RKO (cell line): ENCODE measurements around the gene RNF213.
A peak's percentile ranks its signal among the peaks of the same experiment; 100 is the strongest.

Source experiments
- DNase-seq: peaks from one replicate; pipeline ENCODE4 v3.0.0-alpha.2; 2016; ENCODE audit warnings: low spot score

RNF213 gene

DNA sequence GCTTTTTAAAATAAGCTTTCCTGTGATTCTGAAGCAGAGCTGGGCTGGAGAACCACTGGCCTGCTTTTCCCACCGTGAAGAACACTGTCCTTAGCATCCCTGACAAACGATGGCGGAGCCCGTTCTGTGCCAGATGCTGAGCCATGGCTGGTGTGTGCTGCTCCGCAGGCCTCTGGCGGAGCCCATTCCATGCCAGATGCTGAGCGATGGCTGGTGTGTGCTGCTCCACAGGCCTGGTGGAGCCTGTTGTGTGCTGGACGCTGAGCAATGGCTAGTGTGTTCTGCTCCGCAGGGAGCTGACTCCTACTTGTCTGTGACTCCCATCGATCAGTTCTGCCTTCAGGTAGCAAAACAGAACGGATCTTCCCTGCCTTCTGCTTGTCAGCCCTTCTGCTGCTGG, 158.6 kb downstream of the RNF213 start:
- peak; percentile 25 for DNase-seq

- no peak for DNase-seq
These were observed 160.9 kb downstream of the RNF213 start for GRCh38 chr17:80421381-80422090.

- no peak for DNase-seq
These were observed 161.6 kb downstream of the RNF213 start for GRCh38 chr17:80422276-80422675.

DNA sequence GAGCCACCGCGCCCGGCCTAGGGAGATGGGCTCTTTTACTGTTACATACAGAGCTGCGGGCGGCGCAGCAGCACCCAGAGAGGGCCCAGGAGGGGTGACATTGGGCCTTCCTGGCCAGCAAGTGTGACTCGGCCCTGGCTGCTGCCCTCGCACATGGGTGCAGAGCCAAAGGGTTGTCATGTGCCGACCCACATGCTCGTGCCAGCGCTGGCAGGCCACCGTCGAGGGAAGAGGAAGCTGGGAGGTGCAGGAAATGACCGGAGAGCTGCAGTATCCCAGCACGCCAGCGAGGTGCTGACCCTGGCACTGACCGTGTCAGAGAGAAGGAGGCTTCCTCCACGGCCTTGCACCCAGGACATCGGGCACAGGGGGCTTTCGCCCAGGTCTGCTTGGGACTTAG, 162.3 kb downstream of the RNF213 start:
- no peak for DNase-seq

DNA sequence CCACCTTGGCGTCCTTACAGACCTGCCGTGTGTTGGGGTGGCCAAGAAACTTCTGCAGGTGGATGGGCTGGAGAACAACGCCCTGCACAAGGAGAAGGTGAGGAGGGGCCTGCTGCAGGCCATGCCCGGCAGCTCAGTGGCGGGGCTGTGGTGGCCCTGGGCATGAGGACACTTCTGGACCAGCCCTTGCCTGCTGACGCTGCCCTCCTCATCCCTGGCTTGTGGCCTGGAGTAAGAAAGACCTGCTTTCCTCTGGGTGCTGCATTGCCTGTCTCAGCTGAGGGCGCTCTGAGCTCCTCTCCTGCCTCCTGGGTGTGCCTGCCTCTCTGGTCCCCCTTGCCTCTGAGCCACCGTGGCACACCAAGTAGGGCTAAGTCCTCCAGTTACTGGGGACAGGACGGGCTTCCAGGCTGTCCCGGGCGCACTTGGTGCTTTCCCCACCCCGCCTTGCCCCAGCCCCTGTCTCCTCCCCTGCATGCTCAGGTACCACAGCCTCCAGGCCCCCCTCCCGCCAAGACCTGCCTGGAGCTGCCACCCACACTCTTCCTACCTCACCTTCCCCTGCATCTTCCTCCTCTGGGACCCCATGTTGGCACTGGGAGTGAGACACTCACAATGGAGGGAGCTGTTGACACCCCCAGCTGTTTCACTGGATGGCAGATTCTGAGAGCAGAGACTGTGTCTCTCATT, 163.0 kb downstream of the RNF213 start:
- no peak for DNase-seq

DNA sequence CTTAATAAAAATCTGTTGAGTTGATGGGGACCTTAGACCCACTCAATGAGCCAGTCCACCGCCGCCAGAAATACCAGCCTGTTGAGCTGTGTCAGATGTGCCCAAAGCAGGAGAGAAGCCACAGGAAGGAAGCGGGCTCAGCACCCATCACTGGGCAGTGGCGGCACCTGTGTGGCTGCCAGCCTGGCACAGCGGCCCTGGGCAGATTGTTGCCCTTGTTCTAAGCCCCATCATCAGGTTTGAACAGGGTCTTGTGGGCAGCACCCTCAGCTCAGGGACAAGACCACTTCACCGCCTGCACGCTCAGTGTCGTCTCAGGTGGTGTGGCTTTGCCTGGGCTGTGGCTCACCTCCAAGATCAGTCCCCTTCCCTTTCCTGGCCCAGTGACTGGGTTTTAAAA, 163.6 kb downstream of the RNF213 start:
- no peak for DNase-seq

GRCh38 chr17:80424878-80425765, 164.5 kb downstream of the RNF213 start:
- no peak for DNase-seq

DNA sequence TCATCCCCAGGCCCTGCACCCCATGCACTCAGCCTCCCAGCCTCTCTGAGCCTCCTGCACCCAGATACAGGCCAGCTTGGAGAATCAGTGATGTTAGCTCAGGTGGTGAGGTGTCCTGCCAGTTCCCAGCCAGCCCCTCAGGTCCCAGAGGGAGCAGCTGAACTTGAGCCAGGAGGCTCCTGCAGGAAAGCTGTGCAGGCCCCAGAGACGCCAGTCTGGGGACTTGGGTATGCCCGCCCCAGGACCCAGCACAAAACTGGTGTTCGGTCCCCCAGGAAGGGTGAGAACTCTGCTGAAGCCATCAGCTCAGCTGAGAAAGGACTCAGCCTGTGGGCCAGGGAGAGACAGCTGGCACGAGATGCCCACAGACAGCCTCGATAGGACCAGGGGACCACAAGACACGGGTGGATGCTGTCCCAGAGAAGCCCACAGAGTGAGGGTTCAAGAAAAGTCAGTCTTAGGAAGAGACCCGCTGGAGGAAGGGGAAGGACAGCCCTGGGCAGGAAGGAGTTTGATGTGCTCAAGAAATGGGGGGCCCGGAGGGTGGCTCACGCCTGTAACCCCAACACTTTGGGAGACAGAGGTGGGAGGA, 165.3 kb downstream of the RNF213 start:
- no peak for DNase-seq

GRCh38 chr17:80426671-80427326, 166.1 kb downstream of the RNF213 start:
- peak; percentile 63 for DNase-seq

GRCh38 chr17:80427366-80428282, 167.0 kb downstream of the RNF213 start:
- no peak for DNase-seq

GRCh38 chr17:80428363-80428762, 167.7 kb downstream of the RNF213 start:
- no peak for DNase-seq

GRCh38 chr17:80428796-80429195, 168.1 kb downstream of the RNF213 start:
- no peak for DNase-seq

GRCh38 chr17:80429356-80430275, 169.0 kb downstream of the RNF213 start:
- DNase-seq = no peak

- DNase-seq = no peak
These were observed 170.0 kb downstream of the RNF213 start for GRCh38 chr17:80430446-80431245.

DNA sequence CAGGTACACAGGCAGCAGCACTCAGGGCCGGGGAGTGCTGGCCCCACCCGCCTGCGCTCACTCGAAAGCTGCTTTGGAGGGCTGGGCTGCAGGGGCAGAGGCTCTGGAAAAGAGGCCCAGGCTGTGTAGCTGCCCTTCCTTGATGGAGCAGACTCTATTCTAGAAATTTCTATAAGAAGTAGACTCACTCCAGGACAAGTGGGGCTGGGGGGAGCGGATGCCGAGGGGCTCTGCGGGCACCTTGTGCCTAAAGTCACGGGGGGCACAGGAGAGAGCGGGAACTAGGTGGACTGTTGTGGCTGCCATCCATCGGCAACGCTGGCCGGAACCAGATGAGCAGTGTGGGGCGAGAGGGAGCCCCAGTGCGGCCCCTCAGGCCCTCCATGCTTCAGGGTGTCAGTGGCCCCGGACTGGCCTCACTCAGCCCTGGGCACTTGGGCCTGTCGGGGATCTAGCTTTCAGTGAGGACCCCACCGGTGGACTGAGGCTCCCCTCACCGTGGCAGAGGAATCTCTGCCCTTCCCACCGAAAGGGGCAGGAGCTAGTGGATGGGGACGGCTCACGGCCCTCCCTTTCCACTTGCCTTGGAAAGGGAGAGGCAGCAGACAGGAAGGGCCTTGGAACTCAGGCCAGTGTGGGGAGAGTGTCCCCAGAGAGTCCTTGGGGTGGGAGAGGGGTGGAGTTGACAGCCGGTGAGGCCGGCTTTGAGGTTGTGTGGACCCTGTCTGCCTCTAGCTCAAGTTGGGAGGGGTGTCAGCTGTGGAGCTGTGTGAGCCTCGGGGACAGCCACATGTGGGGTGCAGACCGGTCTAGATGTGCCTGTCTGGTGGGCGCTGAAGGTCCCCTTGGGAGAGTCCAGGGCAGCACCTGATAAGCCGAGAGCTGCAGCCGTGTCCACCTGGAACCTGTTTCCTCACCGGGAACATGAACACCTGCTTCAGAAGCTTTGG, 170.9 kb downstream of the RNF213 start:
- DNase-seq = no peak

DNA sequence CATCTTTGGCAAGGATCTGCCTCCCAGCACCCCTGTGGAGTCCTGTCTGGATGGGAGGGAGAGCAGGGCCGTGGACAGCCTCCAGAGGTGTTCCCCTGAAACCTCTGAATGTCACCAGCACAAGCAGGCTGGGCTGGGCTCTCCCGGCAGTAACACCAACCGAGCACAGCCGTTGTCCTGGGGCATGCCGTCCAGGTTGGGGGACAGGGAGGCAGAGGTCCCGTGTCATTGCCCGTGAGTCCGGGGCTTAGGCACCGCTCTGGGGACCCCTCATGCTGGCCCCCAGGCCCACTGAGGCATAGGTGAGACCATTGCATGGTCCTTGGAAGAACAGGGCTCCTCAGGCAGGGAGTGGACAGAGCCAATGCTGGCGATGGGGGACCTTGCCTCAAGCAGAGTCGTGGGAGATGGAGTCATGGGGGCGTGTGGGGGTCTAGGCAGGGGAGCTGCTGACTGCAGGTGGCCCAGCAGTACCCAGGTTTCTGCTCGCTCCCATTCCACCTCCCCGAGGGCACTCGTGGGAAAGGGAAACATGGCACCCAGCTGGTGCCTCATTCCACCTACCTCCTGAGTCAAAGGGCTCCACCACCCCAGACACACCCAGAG, 171.8 kb downstream of the RNF213 start:
- no peak for DNase-seq

DNA sequence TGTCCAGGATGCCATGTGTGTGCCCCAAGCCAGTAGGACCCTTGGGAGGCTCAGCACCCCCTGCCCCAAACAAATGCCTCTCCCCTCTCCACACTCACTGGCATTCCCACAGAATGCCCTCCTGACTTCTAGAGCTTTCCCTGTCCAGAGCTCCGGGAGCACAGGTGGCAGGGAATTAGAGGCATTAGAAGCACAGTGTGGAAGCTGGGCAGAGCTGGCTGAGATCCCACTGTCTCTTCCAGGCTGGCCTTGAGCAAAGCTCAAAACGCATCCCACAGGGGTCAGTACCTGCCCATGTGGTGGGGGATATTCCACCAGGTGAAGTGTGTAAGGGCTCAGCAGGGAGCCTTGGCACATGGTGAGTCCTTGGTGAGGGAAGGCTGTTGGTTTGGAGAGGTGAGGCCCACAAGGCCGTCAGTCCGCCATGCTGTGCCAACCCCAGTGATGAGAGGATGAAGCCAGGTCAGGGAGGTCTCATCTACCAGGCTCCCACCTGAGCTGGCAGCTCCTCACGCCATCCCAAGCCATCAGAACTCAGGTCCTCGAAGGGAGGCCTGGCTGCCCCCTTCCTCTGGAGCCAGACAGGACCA, 172.4 kb downstream of the RNF213 start:
- DNase-seq = no peak
